Peyer's patch (tissue), 4 donors: ENCODE data around the gene MAP3K5. TPM values are rescaled to one million over a fixed set of nuclear protein-coding genes. Genes with fewer than 3 reads are reported as not detected.
A peak's percentile ranks its signal among the peaks of the same experiment; 100 is the strongest.
"Not testable (repeated sequence)": the region's sequence is repeated elsewhere in the genome, so short reads cannot be mapped to it uniquely, and the experiment has no call there.

Experiments used
- DNase-seq, 3 donors: peaks; one replicate each; pipeline ENCODE4 v3.0.0-alpha.2; 2017 to 2019
- H3K27ac ChIP-seq, 4 donors: fragments of 200-600 bp; sonication (generic); one replicate each; pipeline ENCODE4 v1.5.1; 2016 to 2019
- H3K27me3 ChIP-seq, 2 donors: fragments of 200-600 bp; sonication (generic); one replicate each; pipeline ENCODE4 v1.5.1; 2019
- H3K36me3 ChIP-seq, 3 donors: fragments of 200-600 bp; sonication (generic); one replicate each; pipeline ENCODE4 v1.5.1; 2016 to 2019
- H3K4me1 ChIP-seq, 4 donors: fragments of 200-600 bp; sonication (generic); one replicate each; pipeline ENCODE4 v1.5.1; 2016 to 2019
- H3K4me3 ChIP-seq, 4 donors: fragments of 200-600 bp; sonication (generic); 1 replicate in 3 of 4; 2 replicates in 1 of 4; pipeline ENCODE4 v1.5.1; 2016 to 2019; ENCODE audit warnings: mild to moderate bottlenecking in 1 of 4
- H3K9me3 ChIP-seq, 4 donors: fragments of 200-600 bp; sonication (generic); one replicate each; pipeline ENCODE4 v1.5.1; 2016 to 2019; ENCODE audit warnings: mild to moderate bottlenecking in 1 of 4
- CTCF ChIP-seq, 6 experiments: fragments of 450-650 bp in 4 of 6; fragments of 200-600 bp in 2 of 6; sonication (generic) in 1 of 6; IDR thresholded peaks; one replicate each; pipeline ENCODE4 v1.5.1; 2017 to 2019; ENCODE audit warnings: antibody characterized with exemption in 6 of 6, mild to moderate bottlenecking in 3 of 6, moderate library complexity in 1 of 6
- POLR2A ChIP-seq, 2 donors: fragments of 450-650 bp; IDR thresholded peaks; one replicate each; pipeline ENCODE4 v1.5.1; 2017; ENCODE audit warnings: antibody characterized with exemption in 2 of 2, mild to moderate bottlenecking in 2 of 2, moderate library complexity in 2 of 2
- total RNA-seq, 4 donors: library from RNA; depleted of rRNA; stranded (reverse); fragments of >200 nt; gene quantifications; one replicate each; pipeline ENCODE4 v1.1.0, GENCODE V29; 2016

The MAP3K5 gene
- total RNA-seq, 4 donors from 2014 or later, result 14.2 to 46.2 (median 23.2) TPM

- H3K27me3 ChIP-seq, result no peaks in the 10 kb centered on the region
- H3K4me1 ChIP-seq, result peaks cover 0 to 48% (median 29%) of the 10 kb centered on the region in 4 donors
- DNase-seq, result peak in 1 of 3 donors; percentile 46
- peak overlapping the region; percentile 25 to 76 (median 60) for H3K27ac ChIP-seq
- H3K9me3 ChIP-seq, result no peaks in the 10 kb centered on the region
- TF ChIP-seq POLR2A (IDR thresholded peaks at IDR 0.05) (no peak), CTCF (IDR thresholded peaks at IDR 0.05) (no peak)
- H3K36me3 ChIP-seq, result no peaks in the 10 kb centered on the region
- H3K4me3 ChIP-seq, result no peak overlapping the region
Observed at GRCh38 chr6:136763716-136764516, 28.4 kb downstream of the MAP3K5 start.

- no peak for TF ChIP-seq CTCF (IDR thresholded peaks at IDR 0.05)
- no peak for TF ChIP-seq POLR2A (IDR thresholded peaks at IDR 0.05)
- Histone ChIP-seq H3K4me3 (no peak overlapping the region), H3K4me1 (peaks cover 0 to 48% (median 29%) of the 10 kb centered on the region in 4 donors), H3K27me3 (no peaks in the 10 kb centered on the region), H3K36me3 (no peaks in the 10 kb centered on the region), H3K27ac (peak overlapping the region in 3 of 4 donors; percentile 54 to 76 (median 71)), H3K9me3 (no peaks in the 10 kb centered on the region)
- no peak for DNase-seq
Observed at GRCh38 chr6:136763255-136763654, 29.0 kb downstream of the MAP3K5 start.

GRCh38 chr6:136762022-136762975, 30.0 kb downstream of the MAP3K5 start:
- DNase-seq, result no peak
- H3K27ac ChIP-seq, result peak overlapping the region; percentile 40 to 76 (median 69)
- TF ChIP-seq CTCF (IDR thresholded peaks at IDR 0.05), result no peak
- no peak for TF ChIP-seq POLR2A (IDR thresholded peaks at IDR 0.05)
- H3K27me3 ChIP-seq, result no peaks in the 10 kb centered on the region
- no peaks in the 10 kb centered on the region for H3K9me3 ChIP-seq
- H3K4me3 ChIP-seq, result peak overlapping the region in 1 of 4 donors; percentile 24
- H3K4me1 ChIP-seq, result peaks cover 0 to 48% (median 27%) of the 10 kb centered on the region in 4 donors
- H3K36me3 ChIP-seq, result no peaks in the 10 kb centered on the region

- H3K4me3 ChIP-seq, result peak overlapping the region in 2 of 4 donors; percentile 2 to 24
- H3K27me3 ChIP-seq, result no peaks in the 10 kb centered on the region
- no peak for TF ChIP-seq POLR2A (IDR thresholded peaks at IDR 0.05)
- DNase-seq, result peak in 1 of 3 donors; percentile 52
- H3K4me1 ChIP-seq, result peaks cover 0 to 48% (median 27%) of the 10 kb centered on the region in 4 donors
- no peaks in the 10 kb centered on the region for H3K36me3 ChIP-seq
- no peaks in the 10 kb centered on the region for H3K9me3 ChIP-seq
- H3K27ac ChIP-seq, result peak overlapping the region; percentile 32 to 76 (median 69)
Observed at GRCh38 chr6:136761227-136761922, 30.9 kb downstream of the MAP3K5 start.

GRCh38 chr6:136760781-136761180, 31.5 kb downstream of the MAP3K5 start:
- not testable (repeated sequence) for H3K9me3 ChIP-seq, H3K36me3 ChIP-seq, DNase-seq, H3K27me3 ChIP-seq, H3K4me3 ChIP-seq
- Histone ChIP-seq H3K4me1 (peaks cover 0 to 43% (median 27%) of the 10 kb centered on the region in 4 donors), H3K27ac (peak overlapping the region; percentile 22 to 76 (median 69))

GRCh38 chr6:136757150-136757549, 35.1 kb downstream of the MAP3K5 start:
- TF ChIP-seq POLR2A (IDR thresholded peaks at IDR 0.05) (no peak), CTCF (IDR thresholded peaks at IDR 0.05) (no peak)
- Histone ChIP-seq H3K27ac (no peak overlapping the region), H3K36me3 (no peaks in the 10 kb centered on the region), H3K27me3 (no peaks in the 10 kb centered on the region), H3K4me1 (peaks cover 0 to 21% (median 19%) of the 10 kb centered on the region in 4 donors), H3K4me3 (no peak overlapping the region), H3K9me3 (no peaks in the 10 kb centered on the region)
- DNase-seq, result no peak
